Measurements from ENCODE around the gene HEYL. TPM values are rescaled to one million over a fixed set of nuclear protein-coding genes. Genes with fewer than 3 reads are reported as not detected.
A peak's percentile ranks its signal among the peaks of the same experiment; 100 is the strongest.

HEYL gene
- not detected in 2 replicates for total RNA-seq (2014; rRNA removed; shearing (Covaris generic))

GRCh38 chr1:39639305-39640130 is at the start of gene HEYL:
Gene HEYL (minus strand): TSS chr1:39639643. CDS start chr1:39639625, 18 bp downstream.
- DNase-seq (ENCODE audit: low spot score), result no peak

- no peak for DNase-seq (ENCODE audit: low spot score)
Observed at GRCh38 chr1:39689214-39689613, 49.8 kb upstream of the HEYL start.

GRCh38 chr1:39688706-39689105 is 49.3 kb upstream of the HEYL start:
- no peak for DNase-seq (ENCODE audit: low spot score)

- DNase-seq (ENCODE audit: low spot score), result no peak
Observed at GRCh38 chr1:39687243-39687642, 47.8 kb upstream of the HEYL start.

- DNase-seq (ENCODE audit: low spot score), result no peak
Observed at GRCh38 chr1:39685071-39685470, 45.6 kb upstream of the HEYL start.

- DNase-seq (ENCODE audit: low spot score), result no peak
Observed at GRCh38 chr1:39684313-39684664, 44.8 kb upstream of the HEYL start.

GRCh38 chr1:39683591-39684312 is 44.3 kb upstream of the HEYL start:
- DNase-seq (ENCODE audit: low spot score), result no peak

- DNase-seq (ENCODE audit: low spot score), result no peak
Observed at GRCh38 chr1:39681999-39682398, 42.6 kb upstream of the HEYL start.

- no peak for DNase-seq (ENCODE audit: low spot score)
Observed at GRCh38 chr1:39681294-39681693, 41.9 kb upstream of the HEYL start.

GRCh38 chr1:39680751-39681150 is 41.3 kb upstream of the HEYL start:
- DNase-seq (ENCODE audit: low spot score), result no peak

GRCh38 chr1:39679821-39680220 is 40.4 kb upstream of the HEYL start:
- no peak for DNase-seq (ENCODE audit: low spot score)

GRCh38 chr1:39678889-39679288 is 39.4 kb upstream of the HEYL start:
- DNase-seq (ENCODE audit: low spot score), result no peak

GRCh38 chr1:39677645-39678044 is 38.2 kb upstream of the HEYL start:
- no peak for DNase-seq (ENCODE audit: low spot score)

GRCh38 chr1:39676948-39677548 is 37.6 kb upstream of the HEYL start:
- peak; percentile 32 for DNase-seq (ENCODE audit: low spot score)

- DNase-seq (ENCODE audit: low spot score), result no peak
Observed at GRCh38 chr1:39675220-39675619, 35.8 kb upstream of the HEYL start.

- no peak for DNase-seq (ENCODE audit: low spot score)
Observed at GRCh38 chr1:39673215-39673614, 33.8 kb upstream of the HEYL start.

- DNase-seq (ENCODE audit: low spot score), result no peak
Observed at GRCh38 chr1:39672551-39672947, 33.1 kb upstream of the HEYL start.

GRCh38 chr1:39671793-39672550 is 32.5 kb upstream of the HEYL start, which contains the start of gene NT5C1A:
Gene NT5C1A (minus strand): TSS chr1:39672107. CDS start chr1:39672038, 69 bp downstream.
- no peak for DNase-seq (ENCODE audit: low spot score)

GRCh38 chr1:39671433-39671792 is 32.0 kb upstream of the HEYL start:
- no peak for DNase-seq (ENCODE audit: low spot score)

GRCh38 chr1:39670689-39671088 is 31.2 kb upstream of the HEYL start:
- DNase-seq (ENCODE audit: low spot score), result no peak

- DNase-seq (ENCODE audit: low spot score), result no peak
Observed at GRCh38 chr1:39668894-39669293, 29.5 kb upstream of the HEYL start.

GRCh38 chr1:39668111-39668510 is 28.7 kb upstream of the HEYL start:
- DNase-seq (ENCODE audit: low spot score), result no peak

All from A172 (cell line).